ENCODE data around the gene KRTAP10-3. TPM values are rescaled to one million over a fixed set of nuclear protein-coding genes. Genes with fewer than 3 reads are reported as not detected.

The KRTAP10-3 gene
- total RNA-seq, 2 experiments from 2014 or later: not detected

DNA sequence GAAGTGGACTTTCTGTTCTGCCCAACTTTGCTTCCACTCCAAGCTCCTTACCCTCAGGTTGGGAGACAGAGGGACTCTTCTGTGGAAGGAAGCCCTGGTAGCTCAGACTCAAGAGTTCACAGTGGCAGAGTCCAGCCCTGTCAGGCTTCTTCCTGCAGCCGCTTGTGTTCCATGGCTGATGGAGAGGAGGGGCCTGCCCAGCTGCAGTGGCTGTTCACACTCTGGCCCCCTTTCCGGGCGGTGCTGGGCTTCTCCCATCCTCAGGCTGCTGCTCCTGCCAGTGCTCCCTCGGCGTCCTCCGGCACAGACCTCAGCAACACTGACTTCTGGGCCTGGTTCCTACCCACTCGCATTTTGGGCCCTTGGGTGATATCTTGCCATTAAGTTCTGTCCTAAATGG lies 22.6 kb downstream of the KRTAP10-3 start:
- DNase-seq: no peak
- Mint-ChIP-seq H3K27ac (no peak overlapping the region), H3K9me3 (ENCODE audit: insufficient read depth) (no peaks in the 10 kb centered on the region), H3K4me3 (no peak overlapping the region), H3K36me3 (ENCODE audit: low read depth) (no peaks in the 10 kb centered on the region), H3K4me1 (ENCODE audit: low read depth) (no peaks in the 10 kb centered on the region), H3K27me3 (ENCODE audit: low read depth) (peaks cover 3% of the 10 kb centered on the region)
- POLR2A ChIA-PET: interaction anchor here (0.6 kb wide), 1 partner anchor 21 kb away, joined by 3 read pairs; no protein-coding TSS in a partner anchor
- CTCF ChIA-PET: interaction anchor here (0.6 to 1.5 kb wide), 3 partner anchors 26 to 83 kb away, joined by 3 to 5 read pairs (median 3); no protein-coding TSS in a partner anchor
- ATAC-seq: no peak

DNA sequence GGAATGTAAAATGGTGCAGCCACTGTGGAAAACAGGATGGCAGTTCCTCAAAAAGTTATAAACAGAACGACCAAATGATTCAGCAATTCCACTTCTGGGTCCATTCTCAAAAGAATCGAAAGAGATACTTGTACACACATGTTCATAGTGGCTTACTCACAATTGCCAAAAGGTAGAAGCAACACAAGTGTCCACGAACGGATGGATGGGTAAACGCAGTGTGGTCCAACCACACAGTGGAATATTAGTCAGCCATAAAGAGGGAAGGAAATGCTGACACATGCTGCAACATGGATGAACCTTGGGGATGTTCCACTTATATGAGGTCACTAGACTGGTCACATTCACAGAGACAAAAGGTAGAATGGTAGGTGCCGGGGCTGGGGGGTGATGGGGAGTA lies 23.9 kb downstream of the KRTAP10-3 start:
- H3K36me3 Mint-ChIP-seq (ENCODE audit: low read depth): no peaks in the 10 kb centered on the region
- POLR2A ChIA-PET: no interaction called here
- CTCF ChIA-PET: no interaction called here
- no peak overlapping the region for H3K4me3 Mint-ChIP-seq
- H3K27ac Mint-ChIP-seq: no peak overlapping the region
- no peak for ATAC-seq
- H3K9me3 Mint-ChIP-seq (ENCODE audit: insufficient read depth): no peaks in the 10 kb centered on the region
- no peak for DNase-seq
- H3K4me1 Mint-ChIP-seq (ENCODE audit: low read depth): no peaks in the 10 kb centered on the region
- H3K27me3 Mint-ChIP-seq (ENCODE audit: low read depth): peaks cover 3% of the 10 kb centered on the region

DNA sequence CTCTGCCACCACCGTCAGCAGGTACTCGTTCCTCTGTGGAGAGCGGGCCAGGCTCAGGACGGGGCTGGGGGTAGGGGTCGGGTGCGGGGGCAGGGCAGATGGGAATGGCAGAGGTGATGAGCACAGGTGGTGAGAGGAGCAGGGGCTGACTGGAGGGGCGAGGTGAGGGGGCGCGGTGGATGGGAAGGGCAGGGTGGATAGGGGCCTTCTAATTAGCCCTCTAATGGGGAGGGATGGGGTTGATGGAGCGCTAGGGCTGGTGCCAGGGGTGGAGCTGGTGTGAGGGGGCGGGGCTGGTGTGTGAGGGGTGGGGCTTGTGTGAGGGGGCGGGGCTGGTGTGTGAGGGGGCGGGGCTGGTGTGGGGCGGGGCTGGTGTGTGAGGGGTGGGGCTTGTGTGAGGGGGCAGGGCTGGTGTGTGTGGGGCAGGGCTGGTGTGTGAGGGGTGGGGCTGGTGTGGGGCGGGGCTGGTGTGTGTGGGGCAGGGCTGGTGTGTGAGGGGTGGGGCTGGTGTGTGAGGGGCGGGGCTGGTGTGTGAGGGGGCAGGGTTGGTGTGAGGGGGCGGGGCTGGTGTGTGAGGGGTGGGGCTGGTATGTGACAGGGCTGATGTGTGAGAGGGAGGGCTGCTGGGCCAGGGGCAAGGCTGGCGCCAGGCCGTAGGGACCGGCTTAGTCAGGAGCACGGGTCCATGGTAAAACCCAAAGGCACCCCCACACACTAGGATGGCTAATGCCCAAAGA lies 24.5 kb downstream of the KRTAP10-3 start:
- Mint-ChIP-seq H3K36me3 (ENCODE audit: low read depth) (no peaks in the 10 kb centered on the region), H3K27ac (no peak overlapping the region), H3K4me1 (ENCODE audit: low read depth) (no peaks in the 10 kb centered on the region), H3K9me3 (ENCODE audit: insufficient read depth) (no peaks in the 10 kb centered on the region), H3K4me3 (no peak overlapping the region), H3K27me3 (ENCODE audit: low read depth) (peaks cover 3% of the 10 kb centered on the region)
- CTCF ChIA-PET: no interaction called here
- no peak for ATAC-seq
- POLR2A ChIA-PET: no interaction called here
- DNase-seq: no peak

DNA sequence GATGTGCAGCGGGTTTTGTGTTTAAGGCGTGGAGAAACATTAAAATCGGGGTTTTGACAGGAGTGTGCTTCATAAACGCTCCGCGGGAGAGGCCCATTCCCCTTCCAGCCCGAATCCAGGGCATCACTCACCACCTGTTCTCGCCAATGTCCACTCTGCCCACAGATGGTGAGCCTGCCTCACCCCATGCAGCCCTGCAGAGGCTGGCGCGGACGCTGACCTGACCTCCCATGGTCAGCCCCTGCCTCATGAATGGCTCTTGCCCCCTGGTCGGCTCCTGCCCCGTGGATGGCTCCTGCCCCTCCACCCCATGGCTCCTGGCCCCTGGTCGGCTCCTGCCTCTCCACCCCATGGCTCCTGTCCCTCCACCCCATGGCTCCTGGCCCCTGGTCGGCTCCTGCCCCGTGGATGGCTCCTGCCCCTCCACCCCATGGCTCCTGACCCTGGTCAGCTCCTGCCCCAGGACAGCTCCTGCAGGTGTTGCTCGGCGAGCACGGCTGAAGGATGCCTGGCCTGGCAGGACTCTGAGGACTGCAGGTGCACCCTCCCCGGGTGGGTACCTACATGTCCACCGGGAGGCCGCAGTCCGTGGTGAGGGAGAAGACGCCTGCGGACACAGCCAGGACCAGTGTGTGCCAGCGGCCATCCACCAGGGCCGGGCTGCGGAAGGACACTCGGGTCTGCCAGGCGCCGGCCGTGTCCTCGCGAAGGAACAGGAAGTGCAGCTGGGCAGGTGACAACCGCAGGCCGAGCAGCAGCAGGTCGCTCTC lies 25.3 kb downstream of the KRTAP10-3 start:
- ChIA-PET CTCF (no interaction called here), POLR2A (no interaction called here)
- Mint-ChIP-seq H3K4me1 (ENCODE audit: low read depth) (no peaks in the 10 kb centered on the region), H3K27ac (no peak overlapping the region), H3K9me3 (ENCODE audit: insufficient read depth) (no peaks in the 10 kb centered on the region), H3K36me3 (ENCODE audit: low read depth) (no peaks in the 10 kb centered on the region), H3K27me3 (ENCODE audit: low read depth) (peaks cover 3% of the 10 kb centered on the region), H3K4me3 (no peak overlapping the region)
- ATAC-seq (no peak), DNase-seq (no peak)

DNA sequence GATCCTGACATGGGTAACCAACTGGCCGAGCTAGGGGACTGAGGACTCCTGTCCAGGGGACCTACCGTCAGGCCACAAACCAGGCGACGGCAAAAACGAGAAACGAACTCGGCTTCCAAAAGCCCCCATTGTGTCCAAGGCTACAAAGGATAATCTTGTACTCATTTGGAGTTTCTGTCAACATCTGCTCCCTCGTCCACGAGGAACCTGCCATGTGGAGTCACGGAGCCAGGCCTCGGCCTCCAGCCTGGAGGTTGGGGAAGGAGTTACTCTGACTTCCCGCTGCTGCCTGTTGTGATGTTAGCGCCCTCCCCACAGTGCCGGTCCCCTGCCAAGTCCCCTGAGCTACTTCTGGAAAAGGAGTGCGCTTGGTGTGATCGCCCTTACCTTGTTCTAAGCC lies 25.9 kb downstream of the KRTAP10-3 start:
- Mint-ChIP-seq H3K9me3 (ENCODE audit: insufficient read depth) (no peaks in the 10 kb centered on the region), H3K36me3 (ENCODE audit: low read depth) (no peaks in the 10 kb centered on the region), H3K4me3 (no peak overlapping the region), H3K27ac (no peak overlapping the region), H3K4me1 (ENCODE audit: low read depth) (no peaks in the 10 kb centered on the region), H3K27me3 (ENCODE audit: low read depth) (peaks cover 3% of the 10 kb centered on the region)
- CTCF ChIA-PET: no interaction called here
- ATAC-seq (no peak), DNase-seq (no peak)
- POLR2A ChIA-PET: no interaction called here

DNA sequence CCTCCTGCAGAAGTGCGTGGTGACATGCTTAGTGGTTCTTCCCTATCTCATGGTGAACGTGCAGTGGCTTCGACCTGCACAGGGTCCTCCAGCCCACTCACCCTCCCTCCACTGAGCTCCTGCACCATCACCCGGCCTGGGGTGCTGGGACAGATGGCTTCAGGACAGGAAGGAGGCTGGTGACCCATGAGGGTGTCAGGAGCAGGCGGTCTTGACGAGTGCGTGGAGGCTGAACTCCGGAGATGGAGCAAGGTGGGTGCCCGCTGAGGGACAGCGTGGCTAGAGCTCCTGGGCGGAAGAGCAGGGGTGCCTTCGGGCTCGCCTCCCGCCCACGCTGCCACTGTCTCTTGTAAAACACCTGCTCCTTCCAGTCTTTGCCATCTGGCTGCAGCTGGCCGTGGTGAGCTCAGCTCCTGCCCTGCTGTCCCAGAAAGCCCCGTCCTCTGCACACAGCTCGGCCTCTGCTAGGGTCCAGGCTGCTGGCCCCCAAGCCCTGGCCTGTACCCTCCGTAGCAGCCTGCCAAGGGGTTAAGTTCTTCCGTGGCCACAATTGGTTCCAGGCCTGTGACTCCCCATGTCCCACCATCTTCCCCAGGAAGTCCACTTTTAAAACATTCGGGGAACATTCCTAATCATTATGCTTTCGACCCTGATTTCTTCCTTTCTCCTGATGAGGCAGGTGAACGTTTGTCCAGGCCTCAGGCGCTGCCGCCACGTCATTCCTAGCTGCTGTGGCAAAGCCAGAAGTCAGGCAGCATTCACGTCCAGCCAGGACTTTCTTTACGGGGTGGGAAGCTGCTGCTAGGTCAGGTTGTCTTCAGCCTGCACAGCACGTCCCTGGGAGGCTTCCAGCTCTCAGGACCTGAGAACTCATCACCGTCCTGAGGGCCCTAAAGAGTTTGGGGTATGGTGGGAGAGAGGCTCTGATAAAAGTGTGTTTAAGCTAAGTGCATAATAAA lies 26.7 kb downstream of the KRTAP10-3 start:
- Mint-ChIP-seq H3K27ac (no peak overlapping the region), H3K4me3 (no peak overlapping the region), H3K36me3 (ENCODE audit: low read depth) (no peaks in the 10 kb centered on the region), H3K27me3 (ENCODE audit: low read depth) (peaks cover 3% of the 10 kb centered on the region), H3K4me1 (ENCODE audit: low read depth) (no peaks in the 10 kb centered on the region), H3K9me3 (ENCODE audit: insufficient read depth) (no peaks in the 10 kb centered on the region)
- ChIA-PET CTCF (no interaction called here), POLR2A (no interaction called here)
- ATAC-seq: no peak
- no peak for DNase-seq

DNA sequence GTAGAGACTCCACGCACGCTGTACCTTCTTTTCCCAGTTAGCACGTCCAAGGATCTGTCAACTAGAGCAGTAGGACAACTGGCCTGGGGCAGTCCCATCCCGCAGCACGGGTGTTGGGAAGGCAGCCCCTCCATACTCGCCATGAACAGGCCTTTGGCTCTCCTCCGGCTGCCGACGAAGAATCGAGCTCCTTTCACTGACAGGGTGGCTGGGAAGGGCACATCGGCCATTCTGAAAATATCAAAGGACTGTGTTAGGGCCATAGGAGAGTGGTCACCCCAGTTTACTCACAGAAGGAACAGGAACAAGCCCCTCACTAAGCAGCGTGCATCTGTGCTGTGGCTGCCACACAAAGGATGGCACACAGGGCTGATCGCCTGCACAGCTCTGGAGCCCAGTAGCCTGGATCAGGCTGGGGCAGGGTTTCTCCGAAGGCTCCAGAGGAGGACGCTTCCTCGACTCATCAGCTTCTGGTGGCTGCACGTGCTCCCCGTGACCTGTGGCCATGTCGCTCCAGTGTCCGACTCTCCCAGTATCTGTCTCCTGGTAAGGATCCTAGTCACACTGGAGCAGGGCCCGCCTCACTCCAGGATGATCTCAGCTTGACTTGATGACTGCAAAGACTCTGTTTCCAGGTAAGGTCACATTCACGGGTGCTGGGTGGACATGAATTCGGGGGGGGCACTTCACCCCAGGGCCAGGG lies 27.5 kb downstream of the KRTAP10-3 start:
- ChIA-PET POLR2A (no interaction called here), CTCF (no interaction called here)
- no peak overlapping the region for H3K27ac Mint-ChIP-seq
- H3K4me3 Mint-ChIP-seq: no peak overlapping the region
- no peak for ATAC-seq
- H3K27me3 Mint-ChIP-seq (ENCODE audit: low read depth): peaks cover 3% of the 10 kb centered on the region
- no peaks in the 10 kb centered on the region for H3K9me3 Mint-ChIP-seq (ENCODE audit: insufficient read depth)
- DNase-seq: no peak
- H3K36me3 Mint-ChIP-seq (ENCODE audit: low read depth): no peaks in the 10 kb centered on the region
- no peaks in the 10 kb centered on the region for H3K4me1 Mint-ChIP-seq (ENCODE audit: low read depth)

DNA sequence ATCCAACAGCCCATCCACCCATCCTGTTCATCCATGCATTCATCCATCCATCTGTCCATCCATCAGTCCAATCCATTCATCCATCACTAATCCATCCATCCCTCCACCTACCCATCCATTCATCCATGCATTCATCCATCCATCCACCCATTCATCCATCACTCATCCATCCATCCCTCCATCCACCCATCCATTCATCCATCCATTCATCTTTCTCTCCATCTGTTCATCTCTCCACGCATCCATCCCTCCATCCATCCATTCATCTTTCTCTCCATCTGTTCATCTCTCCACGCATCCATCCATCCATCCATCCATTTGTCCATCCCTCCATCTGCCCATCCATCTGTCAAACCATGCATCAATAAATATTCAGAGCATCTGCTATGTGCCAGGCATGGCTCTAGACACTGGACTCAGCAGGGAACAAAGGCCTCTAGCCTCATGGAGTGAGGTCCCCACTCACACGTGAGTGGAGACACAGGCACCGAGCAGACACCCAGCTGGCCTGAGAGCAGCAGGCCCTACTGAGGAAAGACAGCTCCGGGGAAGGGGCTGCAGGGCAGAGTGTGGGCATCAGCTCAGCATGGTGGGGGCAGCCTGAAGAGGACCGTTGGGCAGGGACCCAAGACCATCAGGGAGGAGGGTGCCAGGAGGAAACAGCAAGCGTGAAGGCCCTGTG lies 28.2 kb downstream of the KRTAP10-3 start:
- CTCF ChIA-PET: no interaction called here
- Mint-ChIP-seq H3K9me3 (ENCODE audit: insufficient read depth) (no peaks in the 10 kb centered on the region), H3K4me1 (ENCODE audit: low read depth) (no peaks in the 10 kb centered on the region), H3K4me3 (no peak overlapping the region), H3K27me3 (ENCODE audit: low read depth) (peaks cover 3% of the 10 kb centered on the region), H3K27ac (no peak overlapping the region), H3K36me3 (ENCODE audit: low read depth) (no peaks in the 10 kb centered on the region)
- ATAC-seq (no peak), DNase-seq (no peak)
- POLR2A ChIA-PET: no interaction called here

DNA sequence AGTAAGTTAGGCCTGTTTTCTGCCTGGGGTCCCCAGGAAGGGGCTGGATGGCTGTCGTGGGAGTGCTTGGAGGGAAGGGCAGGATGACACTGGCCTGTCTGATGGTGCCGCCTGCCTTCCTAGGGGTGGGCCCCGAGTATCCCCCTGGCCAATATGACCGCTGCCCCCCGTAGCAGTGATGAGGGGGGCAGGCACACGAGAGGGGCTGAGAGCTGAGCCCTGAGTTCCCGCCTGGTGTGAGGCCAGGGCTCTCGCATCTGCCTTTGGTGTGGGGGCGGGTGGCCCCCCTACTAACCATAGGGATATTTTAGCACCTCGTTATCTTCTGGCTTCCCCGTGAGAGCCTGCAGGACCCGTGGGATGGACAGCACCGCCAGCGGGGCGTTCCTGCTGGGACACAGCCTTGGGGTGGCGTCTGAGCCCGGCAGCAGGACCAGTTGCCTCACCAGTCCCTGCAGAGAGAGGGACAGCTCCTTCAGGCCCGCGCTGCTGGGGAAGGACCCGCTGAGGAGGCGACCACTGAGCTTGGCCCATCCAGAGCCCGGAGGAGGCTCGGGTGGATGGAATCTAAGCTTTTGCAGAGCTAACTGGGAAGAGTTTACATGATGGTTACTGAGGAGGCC lies 29.0 kb downstream of the KRTAP10-3 start:
- Mint-ChIP-seq H3K9me3 (ENCODE audit: insufficient read depth) (no peaks in the 10 kb centered on the region), H3K27ac (no peak overlapping the region)

DNA sequence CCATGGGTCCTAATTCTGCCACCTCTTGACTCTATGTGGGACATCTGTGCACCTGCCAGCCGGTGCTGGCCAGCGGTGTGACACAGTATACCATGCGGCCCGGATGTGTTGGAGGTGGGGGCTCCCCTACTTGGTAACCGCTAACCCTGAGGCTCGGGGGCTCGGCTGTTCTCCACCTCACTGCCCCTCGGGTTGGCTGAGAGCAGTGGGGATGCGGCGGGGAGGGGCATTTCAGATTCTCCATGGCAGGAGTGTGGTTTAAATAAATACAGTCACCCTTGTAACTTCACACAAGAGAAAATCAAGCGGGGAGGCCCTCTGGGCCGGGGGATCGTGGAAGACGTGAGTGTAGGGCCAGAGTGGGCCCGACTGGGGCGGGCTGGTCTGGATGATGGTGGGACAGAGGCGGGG lies 29.6 kb downstream of the KRTAP10-3 start:
- CTCF ChIA-PET: no interaction called here
- H3K9me3 Mint-ChIP-seq (ENCODE audit: insufficient read depth): no peaks in the 10 kb centered on the region
- DNase-seq (no peak), ATAC-seq (no peak)
- no peaks in the 10 kb centered on the region for H3K27me3 Mint-ChIP-seq (ENCODE audit: low read depth)
- POLR2A ChIA-PET: no interaction called here
- no peak overlapping the region for H3K27ac Mint-ChIP-seq
- H3K36me3 Mint-ChIP-seq (ENCODE audit: low read depth): no peaks in the 10 kb centered on the region
- H3K4me1 Mint-ChIP-seq (ENCODE audit: low read depth): no peaks in the 10 kb centered on the region
- no peak overlapping the region for H3K4me3 Mint-ChIP-seq

More for the DNA sequence above, 29.0 kb downstream of the KRTAP10-3 start:
- ATAC-seq: no peak
- ChIA-PET CTCF (no interaction called here), POLR2A (no interaction called here)
- H3K27me3 Mint-ChIP-seq (ENCODE audit: low read depth): no peaks in the 10 kb centered on the region
- H3K4me1 Mint-ChIP-seq (ENCODE audit: low read depth): no peaks in the 10 kb centered on the region
- DNase-seq: no peak
- H3K4me3 Mint-ChIP-seq: no peak overlapping the region
- no peaks in the 10 kb centered on the region for H3K36me3 Mint-ChIP-seq (ENCODE audit: low read depth)

DNA sequence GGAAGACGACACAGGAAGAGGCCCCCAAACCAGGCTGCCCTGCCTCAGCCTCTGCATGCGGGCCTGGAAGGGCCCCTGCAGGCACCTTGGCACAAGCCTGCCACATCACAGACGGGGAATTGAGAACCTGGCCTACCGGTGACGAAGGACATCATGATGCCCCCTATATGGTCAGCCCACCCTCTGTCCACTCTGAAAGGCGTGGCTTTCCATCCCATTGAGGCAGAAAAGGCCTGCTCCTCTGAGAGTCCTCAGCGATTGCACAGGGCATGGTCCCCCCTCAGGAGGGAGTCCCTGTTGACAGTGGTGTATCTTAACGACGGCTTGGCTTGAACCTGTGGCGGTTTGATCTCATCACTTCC lies 30.0 kb downstream of the KRTAP10-3 start:
- H3K4me1 Mint-ChIP-seq (ENCODE audit: low read depth): no peaks in the 10 kb centered on the region
- DNase-seq (no peak), ATAC-seq (no peak)
- H3K4me3 Mint-ChIP-seq: no peak overlapping the region
- H3K27ac Mint-ChIP-seq: no peak overlapping the region
- ChIA-PET CTCF (no interaction called here), POLR2A (no interaction called here)
- H3K9me3 Mint-ChIP-seq (ENCODE audit: insufficient read depth): no peaks in the 10 kb centered on the region
- no peaks in the 10 kb centered on the region for H3K27me3 Mint-ChIP-seq (ENCODE audit: low read depth)
- no peaks in the 10 kb centered on the region for H3K36me3 Mint-ChIP-seq (ENCODE audit: low read depth)

Data from activated CD8-positive, alpha-beta T cell treated with anti-CD3 and anti-CD28 coated beads, Interleukin-2, amount 10 ng/mL, durations not matched to agents 7 days and 5 days (primary cell).